GM23338 (cell line): ENCODE data around the gene SLC9A1.

ENCODE experiments used
- CREB1 ChIP-seq: fragments of 250-450 bp; sonication (Bioruptor Pico); IDR thresholded peaks from 2 replicates; pipeline ENCODE4 v1.5.0; 2020; ENCODE audit warnings: low read depth, mild to moderate bottlenecking, moderate library complexity
- EZH2 ChIP-seq: fragments of 200-600 bp; sonication (generic); IDR thresholded peaks from one replicate; pipeline ENCODE4 v1.8.0; 2017; ENCODE audit warnings: antibody characterized with exemption, mild to moderate bottlenecking, low read depth; ENCODE audit not compliant: unreplicated experiment
- EZH2phosphoT487 ChIP-seq: fragments of 200-600 bp; sonication (generic); IDR thresholded peaks from one replicate; pipeline ENCODE4 v1.8.1; 2018; ENCODE audit warnings: antibody characterized with exemption; ENCODE audit not compliant: unreplicated experiment
- JUNB ChIP-seq: IDR thresholded peaks from one replicate; pipeline ENCODE4 v1.6.1; 2016; ENCODE audit warnings: antibody characterized with exemption; ENCODE audit not compliant: unreplicated experiment
- NANOG ChIP-seq: IDR thresholded peaks from 2 replicates; pipeline ENCODE4 v1.6.1; 2016; ENCODE audit warnings: antibody characterized with exemption, borderline replicate concordance
- POLR2AphosphoS5 ChIP-seq: IDR thresholded peaks from 2 replicates; pipeline ENCODE4 v1.6.1; 2016; ENCODE audit warnings: antibody characterized with exemption, low read depth
- STAT1 ChIP-seq: IDR thresholded peaks from one replicate; pipeline ENCODE4 v1.6.1; 2016; ENCODE audit warnings: antibody characterized with exemption; ENCODE audit not compliant: unreplicated experiment
- ZNF114 ChIP-seq: fragments of 250-450 bp; sonication (Bioruptor Pico); IDR thresholded peaks from 2 replicates; pipeline ENCODE4 v1.5.0; 2020; ENCODE audit warnings: mild to moderate bottlenecking, moderate library complexity
- ZNF331 ChIP-seq: fragments of 250-450 bp; sonication (Bioruptor Pico); IDR thresholded peaks from 2 replicates; pipeline ENCODE4 v1.5.0; 2020; ENCODE audit warnings: low read depth, mild to moderate bottlenecking, moderate library complexity
- TF ChIP-seq, protein P1 (sequence below), 2 experiments: fragments of 200-600 bp in 1 of 2; sonication (generic) in 1 of 2; conservative IDR thresholded peaks; 2 replicates each; pipeline versions ENCODE4 v1.5.1 to v1.6.1; 2016 to 2017; ENCODE audit warnings: antibody characterized with exemption in 2 of 2, low read depth in 2 of 2, mild to moderate bottlenecking in 2 of 2, moderate library complexity in 1 of 2
- TF ChIP-seq, protein P2 (sequence below): IDR thresholded peaks from one replicate; pipeline ENCODE4 v1.6.1; 2018; ENCODE audit warnings: antibody characterized with exemption; ENCODE audit not compliant: unreplicated experiment
- TF ChIP-seq, protein P3 (sequence below): fragments of 250-450 bp; sonication (Bioruptor Pico); IDR thresholded peaks from 2 replicates; pipeline ENCODE4 v1.5.0; 2020; ENCODE audit warnings: mild to moderate bottlenecking, moderate library complexity
- TF ChIP-seq, protein P4 (sequence below): IDR thresholded peaks from 2 replicates; pipeline ENCODE4 v1.6.1; 2016; ENCODE audit warnings: antibody characterized with exemption

DNA sequence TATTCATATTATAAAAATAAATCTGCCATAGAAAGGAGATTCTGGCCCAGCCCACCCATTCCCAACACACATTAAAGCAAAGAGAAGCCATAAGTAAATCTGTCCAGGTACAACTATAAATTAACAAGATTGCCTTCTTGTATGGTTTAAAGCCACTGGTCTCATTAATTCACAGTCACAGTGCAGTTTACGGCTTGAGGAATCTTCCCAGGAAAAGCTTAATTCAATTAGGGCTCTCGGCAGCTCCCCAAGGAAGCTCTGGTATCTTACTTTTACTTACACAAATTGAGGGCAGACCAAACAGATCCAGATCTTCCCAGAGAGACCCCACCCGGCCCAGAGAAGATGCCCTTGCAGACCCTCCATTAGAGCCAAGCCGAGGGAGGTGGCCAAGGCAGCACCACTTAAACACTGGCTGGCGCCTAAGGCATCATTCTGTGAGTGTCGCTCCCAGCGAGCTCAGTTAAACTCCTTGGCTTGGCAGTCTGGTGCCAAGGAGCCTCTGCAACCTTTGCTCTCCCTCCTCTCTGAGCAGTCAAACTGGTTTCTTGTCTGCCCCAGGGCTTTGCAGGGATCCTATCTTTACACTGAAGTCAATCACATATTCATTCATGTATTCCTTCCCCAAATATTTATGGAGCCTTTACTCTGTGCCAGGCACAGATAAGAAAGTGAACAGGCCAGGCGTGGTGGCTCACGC is 10.7 kb downstream of the SLC9A1 start:
- no peak for TF ChIP-seq EZH2
- TF ChIP-seq, protein P1, sequence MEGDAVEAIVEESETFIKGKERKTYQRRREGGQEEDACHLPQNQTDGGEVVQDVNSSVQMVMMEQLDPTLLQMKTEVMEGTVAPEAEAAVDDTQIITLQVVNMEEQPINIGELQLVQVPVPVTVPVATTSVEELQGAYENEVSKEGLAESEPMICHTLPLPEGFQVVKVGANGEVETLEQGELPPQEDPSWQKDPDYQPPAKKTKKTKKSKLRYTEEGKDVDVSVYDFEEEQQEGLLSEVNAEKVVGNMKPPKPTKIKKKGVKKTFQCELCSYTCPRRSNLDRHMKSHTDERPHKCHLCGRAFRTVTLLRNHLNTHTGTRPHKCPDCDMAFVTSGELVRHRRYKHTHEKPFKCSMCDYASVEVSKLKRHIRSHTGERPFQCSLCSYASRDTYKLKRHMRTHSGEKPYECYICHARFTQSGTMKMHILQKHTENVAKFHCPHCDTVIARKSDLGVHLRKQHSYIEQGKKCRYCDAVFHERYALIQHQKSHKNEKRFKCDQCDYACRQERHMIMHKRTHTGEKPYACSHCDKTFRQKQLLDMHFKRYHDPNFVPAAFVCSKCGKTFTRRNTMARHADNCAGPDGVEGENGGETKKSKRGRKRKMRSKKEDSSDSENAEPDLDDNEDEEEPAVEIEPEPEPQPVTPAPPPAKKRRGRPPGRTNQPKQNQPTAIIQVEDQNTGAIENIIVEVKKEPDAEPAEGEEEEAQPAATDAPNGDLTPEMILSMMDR (conservative IDR thresholded peaks at IDR 0.05; ENCODE audit: low read depth in 2 of 2) = no peak
- TF ChIP-seq POLR2AphosphoS5 = no peak
- TF ChIP-seq, protein P2, sequence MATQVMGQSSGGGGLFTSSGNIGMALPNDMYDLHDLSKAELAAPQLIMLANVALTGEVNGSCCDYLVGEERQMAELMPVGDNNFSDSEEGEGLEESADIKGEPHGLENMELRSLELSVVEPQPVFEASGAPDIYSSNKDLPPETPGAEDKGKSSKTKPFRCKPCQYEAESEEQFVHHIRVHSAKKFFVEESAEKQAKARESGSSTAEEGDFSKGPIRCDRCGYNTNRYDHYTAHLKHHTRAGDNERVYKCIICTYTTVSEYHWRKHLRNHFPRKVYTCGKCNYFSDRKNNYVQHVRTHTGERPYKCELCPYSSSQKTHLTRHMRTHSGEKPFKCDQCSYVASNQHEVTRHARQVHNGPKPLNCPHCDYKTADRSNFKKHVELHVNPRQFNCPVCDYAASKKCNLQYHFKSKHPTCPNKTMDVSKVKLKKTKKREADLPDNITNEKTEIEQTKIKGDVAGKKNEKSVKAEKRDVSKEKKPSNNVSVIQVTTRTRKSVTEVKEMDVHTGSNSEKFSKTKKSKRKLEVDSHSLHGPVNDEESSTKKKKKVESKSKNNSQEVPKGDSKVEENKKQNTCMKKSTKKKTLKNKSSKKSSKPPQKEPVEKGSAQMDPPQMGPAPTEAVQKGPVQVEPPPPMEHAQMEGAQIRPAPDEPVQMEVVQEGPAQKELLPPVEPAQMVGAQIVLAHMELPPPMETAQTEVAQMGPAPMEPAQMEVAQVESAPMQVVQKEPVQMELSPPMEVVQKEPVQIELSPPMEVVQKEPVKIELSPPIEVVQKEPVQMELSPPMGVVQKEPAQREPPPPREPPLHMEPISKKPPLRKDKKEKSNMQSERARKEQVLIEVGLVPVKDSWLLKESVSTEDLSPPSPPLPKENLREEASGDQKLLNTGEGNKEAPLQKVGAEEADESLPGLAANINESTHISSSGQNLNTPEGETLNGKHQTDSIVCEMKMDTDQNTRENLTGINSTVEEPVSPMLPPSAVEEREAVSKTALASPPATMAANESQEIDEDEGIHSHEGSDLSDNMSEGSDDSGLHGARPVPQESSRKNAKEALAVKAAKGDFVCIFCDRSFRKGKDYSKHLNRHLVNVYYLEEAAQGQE = no peak
- TF ChIP-seq, protein P3, sequence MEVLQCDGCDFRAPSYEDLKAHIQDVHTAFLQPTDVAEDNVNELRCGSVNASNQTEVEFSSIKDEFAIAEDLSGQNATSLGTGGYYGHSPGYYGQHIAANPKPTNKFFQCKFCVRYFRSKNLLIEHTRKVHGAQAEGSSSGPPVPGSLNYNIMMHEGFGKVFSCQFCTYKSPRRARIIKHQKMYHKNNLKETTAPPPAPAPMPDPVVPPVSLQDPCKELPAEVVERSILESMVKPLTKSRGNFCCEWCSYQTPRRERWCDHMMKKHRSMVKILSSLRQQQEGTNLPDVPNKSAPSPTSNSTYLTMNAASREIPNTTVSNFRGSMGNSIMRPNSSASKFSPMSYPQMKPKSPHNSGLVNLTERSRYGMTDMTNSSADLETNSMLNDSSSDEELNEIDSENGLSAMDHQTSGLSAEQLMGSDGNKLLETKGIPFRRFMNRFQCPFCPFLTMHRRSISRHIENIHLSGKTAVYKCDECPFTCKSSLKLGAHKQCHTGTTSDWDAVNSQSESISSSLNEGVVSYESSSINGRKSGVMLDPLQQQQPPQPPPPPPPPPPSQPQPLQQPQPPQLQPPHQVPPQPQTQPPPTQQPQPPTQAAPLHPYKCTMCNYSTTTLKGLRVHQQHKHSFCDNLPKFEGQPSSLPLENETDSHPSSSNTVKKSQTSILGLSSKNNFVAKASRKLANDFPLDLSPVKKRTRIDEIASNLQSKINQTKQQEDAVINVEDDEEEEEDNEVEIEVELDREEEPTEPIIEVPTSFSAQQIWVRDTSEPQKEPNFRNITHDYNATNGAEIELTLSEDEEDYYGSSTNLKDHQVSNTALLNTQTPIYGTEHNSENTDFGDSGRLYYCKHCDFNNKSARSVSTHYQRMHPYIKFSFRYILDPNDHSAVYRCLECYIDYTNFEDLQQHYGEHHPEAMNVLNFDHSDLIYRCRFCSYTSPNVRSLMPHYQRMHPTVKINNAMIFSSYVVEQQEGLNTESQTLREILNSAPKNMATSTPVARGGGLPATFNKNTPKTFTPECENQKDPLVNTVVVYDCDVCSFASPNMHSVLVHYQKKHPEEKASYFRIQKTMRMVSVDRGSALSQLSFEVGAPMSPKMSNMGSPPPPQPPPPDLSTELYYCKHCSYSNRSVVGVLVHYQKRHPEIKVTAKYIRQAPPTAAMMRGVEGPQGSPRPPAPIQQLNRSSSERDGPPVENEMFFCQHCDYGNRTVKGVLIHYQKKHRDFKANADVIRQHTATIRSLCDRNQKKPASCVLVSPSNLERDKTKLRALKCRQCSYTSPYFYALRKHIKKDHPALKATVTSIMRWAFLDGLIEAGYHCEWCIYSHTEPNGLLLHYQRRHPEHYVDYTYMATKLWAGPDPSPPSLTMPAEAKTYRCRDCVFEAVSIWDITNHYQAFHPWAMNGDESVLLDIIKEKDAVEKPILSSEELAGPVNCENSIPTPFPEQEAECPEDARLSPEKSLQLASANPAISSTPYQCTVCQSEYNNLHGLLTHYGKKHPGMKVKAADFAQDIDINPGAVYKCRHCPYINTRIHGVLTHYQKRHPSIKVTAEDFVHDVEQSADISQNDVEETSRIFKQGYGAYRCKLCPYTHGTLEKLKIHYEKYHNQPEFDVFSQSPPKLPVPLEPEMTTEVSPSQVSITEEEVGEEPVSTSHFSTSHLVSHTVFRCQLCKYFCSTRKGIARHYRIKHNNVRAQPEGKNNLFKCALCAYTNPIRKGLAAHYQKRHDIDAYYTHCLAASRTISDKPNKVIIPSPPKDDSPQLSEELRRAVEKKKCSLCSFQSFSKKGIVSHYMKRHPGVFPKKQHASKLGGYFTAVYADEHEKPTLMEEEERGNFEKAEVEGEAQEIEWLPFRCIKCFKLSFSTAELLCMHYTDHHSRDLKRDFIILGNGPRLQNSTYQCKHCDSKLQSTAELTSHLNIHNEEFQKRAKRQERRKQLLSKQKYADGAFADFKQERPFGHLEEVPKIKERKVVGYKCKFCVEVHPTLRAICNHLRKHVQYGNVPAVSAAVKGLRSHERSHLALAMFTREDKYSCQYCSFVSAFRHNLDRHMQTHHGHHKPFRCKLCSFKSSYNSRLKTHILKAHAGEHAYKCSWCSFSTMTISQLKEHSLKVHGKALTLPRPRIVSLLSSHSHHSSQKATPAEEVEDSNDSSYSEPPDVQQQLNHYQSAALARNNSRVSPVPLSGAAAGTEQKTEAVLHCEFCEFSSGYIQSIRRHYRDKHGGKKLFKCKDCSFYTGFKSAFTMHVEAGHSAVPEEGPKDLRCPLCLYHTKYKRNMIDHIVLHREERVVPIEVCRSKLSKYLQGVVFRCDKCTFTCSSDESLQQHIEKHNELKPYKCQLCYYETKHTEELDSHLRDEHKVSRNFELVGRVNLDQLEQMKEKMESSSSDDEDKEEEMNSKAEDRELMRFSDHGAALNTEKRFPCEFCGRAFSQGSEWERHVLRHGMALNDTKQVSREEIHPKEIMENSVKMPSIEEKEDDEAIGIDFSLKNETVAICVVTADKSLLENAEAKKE (CRISPR knock-in tag) = no peak
- TF ChIP-seq JUNB = no peak
- TF ChIP-seq EZH2phosphoT487 = no peak
- TF ChIP-seq CREB1 (CRISPR knock-in tag) = no peak
- TF ChIP-seq, protein P4, sequence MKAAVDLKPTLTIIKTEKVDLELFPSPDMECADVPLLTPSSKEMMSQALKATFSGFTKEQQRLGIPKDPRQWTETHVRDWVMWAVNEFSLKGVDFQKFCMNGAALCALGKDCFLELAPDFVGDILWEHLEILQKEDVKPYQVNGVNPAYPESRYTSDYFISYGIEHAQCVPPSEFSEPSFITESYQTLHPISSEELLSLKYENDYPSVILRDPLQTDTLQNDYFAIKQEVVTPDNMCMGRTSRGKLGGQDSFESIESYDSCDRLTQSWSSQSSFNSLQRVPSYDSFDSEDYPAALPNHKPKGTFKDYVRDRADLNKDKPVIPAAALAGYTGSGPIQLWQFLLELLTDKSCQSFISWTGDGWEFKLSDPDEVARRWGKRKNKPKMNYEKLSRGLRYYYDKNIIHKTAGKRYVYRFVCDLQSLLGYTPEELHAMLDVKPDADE = no peak
- no peak for TF ChIP-seq STAT1
- no peak for TF ChIP-seq ZNF331 (CRISPR knock-in tag)
- no peak for TF ChIP-seq ZNF114 (CRISPR knock-in tag)
- TF ChIP-seq NANOG = no peak
